Omental fat pad (tissue), 4 donors: Measurements from ENCODE around the gene CCDC34. TPM values are rescaled to one million over a fixed set of nuclear protein-coding genes. Genes with fewer than 3 reads are reported as not detected.
A peak's percentile ranks its signal among the peaks of the same experiment; 100 is the strongest.

Experiments used
- ATAC-seq: fragments of 150-250 bp; one replicate; pipeline ENCODE4 v1.9.1; 2016; ENCODE audit warnings: mild to moderate bottlenecking, moderate library complexity; ENCODE audit not compliant: low FRiP score
- DNase-seq: peaks from one replicate; pipeline ENCODE4 v3.0.0-alpha.2; 2019; ENCODE audit warnings: low spot score
- total RNA-seq, 4 donors: library from RNA; depleted of rRNA; stranded (reverse); fragments of >200 nt; gene quantifications; one replicate each; pipeline ENCODE4 v1.1.0, GENCODE V29; 2016
- TF ChIP-seq, protein P1 (sequence below), 3 donors: fragments of 450-650 bp; IDR thresholded peaks; one replicate each; pipeline ENCODE4 v1.5.1; 2016 to 2017; ENCODE audit warnings: antibody characterized with exemption in 3 of 3, mild to moderate bottlenecking in 3 of 3, moderate library complexity in 2 of 3

The CCDC34 gene
- total RNA-seq, 4 donors from 2014 or later = 2.0 to 3.1 (median 2.4) TPM

DNA sequence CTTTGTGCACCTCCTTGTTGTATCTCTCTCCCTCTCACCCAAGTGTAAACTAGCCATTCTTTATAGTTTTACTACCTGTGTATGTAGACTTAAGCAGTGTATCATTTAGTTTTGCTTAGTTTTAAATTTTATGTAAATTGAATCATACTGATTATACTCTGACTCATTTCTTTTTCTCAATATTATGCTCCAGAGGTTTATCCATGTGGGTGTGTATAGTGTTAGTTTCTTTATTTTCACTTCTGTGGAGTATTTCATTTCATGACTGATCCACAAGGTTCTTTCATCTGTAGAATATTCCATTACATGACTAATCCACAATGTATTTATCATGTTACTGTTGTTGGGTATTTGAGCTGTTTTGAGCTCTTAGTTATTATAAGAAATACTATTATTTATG, 62.0 kb downstream of the CCDC34 start:
- ATAC-seq (no peak), DNase-seq (no peak)
- TF ChIP-seq, protein P1, sequence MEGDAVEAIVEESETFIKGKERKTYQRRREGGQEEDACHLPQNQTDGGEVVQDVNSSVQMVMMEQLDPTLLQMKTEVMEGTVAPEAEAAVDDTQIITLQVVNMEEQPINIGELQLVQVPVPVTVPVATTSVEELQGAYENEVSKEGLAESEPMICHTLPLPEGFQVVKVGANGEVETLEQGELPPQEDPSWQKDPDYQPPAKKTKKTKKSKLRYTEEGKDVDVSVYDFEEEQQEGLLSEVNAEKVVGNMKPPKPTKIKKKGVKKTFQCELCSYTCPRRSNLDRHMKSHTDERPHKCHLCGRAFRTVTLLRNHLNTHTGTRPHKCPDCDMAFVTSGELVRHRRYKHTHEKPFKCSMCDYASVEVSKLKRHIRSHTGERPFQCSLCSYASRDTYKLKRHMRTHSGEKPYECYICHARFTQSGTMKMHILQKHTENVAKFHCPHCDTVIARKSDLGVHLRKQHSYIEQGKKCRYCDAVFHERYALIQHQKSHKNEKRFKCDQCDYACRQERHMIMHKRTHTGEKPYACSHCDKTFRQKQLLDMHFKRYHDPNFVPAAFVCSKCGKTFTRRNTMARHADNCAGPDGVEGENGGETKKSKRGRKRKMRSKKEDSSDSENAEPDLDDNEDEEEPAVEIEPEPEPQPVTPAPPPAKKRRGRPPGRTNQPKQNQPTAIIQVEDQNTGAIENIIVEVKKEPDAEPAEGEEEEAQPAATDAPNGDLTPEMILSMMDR (IDR thresholded peaks at IDR 0.05) = no peak

DNA sequence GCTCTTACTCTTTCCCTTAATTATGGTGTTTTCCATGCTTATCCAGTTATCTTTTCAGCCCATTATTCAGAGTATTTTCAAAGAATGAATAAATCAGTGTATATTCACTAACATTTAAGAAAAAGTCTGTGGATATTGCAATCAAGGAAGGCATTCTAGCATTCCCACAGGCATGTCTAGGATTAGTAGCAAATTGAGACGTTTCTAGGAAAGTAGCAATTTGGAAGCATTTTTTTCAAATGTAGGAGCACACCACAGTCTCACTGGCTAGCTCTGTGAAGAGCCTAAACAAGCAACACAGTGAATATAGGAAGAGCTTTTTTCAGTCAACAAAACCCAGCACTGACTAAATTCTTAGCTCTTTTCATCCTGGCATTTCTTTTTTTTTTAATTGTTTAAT, 65.4 kb downstream of the CCDC34 start:
- no peak for ATAC-seq
- TF ChIP-seq, protein P1 (IDR thresholded peaks at IDR 0.05) = no peak

DNA sequence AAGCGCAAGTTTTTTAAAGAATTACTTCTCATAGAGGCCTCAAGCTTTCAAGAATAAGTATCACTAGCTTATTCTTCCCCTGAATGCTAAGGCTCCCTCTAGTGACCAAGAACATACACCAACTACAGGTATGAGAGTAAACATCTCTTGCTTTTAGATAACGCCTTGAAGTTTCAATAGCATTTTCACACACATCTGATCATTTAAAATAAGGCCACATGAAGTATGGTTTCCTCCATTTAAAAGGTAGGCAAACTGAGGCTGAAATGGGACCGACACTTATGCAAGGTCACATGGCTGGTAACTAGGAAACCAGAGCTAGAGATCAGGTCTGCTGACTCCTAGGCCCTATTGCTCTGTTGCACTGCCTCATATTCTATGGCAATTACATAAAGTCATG, 66.5 kb downstream of the CCDC34 start:
- DNase-seq (no peak), ATAC-seq (peak; percentile 68)
- TF ChIP-seq, protein P1 (IDR thresholded peaks at IDR 0.05) = no peak

More for the DNA sequence above, 65.4 kb downstream of the CCDC34 start:
- no peak for DNase-seq

DNA sequence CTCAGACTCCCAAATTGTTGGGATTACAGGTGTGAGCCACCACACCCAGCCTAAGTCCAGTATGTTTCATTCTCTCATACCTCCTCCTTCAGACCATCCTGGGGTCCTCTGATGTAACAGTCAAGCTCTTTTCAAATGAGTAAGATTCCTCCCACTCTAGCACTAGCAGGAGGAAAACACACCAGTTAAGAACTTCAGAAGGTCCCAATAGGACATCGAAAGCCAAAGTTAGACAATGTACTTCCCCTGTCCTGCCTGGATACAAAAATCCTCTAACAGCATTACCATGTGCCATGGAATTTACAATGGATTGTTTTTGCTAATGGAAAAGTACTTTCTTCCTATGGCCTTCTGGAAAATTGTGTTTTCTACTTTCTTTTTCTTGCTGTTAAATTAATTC, 67.1 kb downstream of the CCDC34 start:
- TF ChIP-seq, protein P1 (IDR thresholded peaks at IDR 0.05) = no peak
- no peak for DNase-seq

DNA sequence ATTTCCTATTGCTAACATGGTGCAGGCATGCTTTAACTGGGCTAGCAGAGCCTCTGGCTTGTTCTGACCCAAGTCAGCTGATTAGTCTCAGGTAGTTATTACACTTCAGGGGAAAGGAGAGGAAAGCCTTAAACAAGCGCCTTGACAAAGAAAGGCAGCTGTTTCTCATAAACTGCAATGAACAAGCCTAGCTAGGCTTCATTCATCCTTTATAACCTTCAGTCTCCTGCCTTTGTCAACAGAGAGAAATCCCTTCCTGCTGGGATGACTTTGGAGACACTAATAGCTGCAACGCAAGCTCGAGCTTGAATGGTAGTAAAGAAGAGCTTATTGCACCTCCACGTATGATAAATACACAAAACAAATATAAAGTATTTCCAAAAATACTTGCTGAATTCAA, 68.4 kb downstream of the CCDC34 start:
- TF ChIP-seq, protein P1 (IDR thresholded peaks at IDR 0.05) = no peak
- ATAC-seq = no peak

More for the DNA sequence above, 67.1 kb downstream of the CCDC34 start:
- ATAC-seq = no peak

DNA sequence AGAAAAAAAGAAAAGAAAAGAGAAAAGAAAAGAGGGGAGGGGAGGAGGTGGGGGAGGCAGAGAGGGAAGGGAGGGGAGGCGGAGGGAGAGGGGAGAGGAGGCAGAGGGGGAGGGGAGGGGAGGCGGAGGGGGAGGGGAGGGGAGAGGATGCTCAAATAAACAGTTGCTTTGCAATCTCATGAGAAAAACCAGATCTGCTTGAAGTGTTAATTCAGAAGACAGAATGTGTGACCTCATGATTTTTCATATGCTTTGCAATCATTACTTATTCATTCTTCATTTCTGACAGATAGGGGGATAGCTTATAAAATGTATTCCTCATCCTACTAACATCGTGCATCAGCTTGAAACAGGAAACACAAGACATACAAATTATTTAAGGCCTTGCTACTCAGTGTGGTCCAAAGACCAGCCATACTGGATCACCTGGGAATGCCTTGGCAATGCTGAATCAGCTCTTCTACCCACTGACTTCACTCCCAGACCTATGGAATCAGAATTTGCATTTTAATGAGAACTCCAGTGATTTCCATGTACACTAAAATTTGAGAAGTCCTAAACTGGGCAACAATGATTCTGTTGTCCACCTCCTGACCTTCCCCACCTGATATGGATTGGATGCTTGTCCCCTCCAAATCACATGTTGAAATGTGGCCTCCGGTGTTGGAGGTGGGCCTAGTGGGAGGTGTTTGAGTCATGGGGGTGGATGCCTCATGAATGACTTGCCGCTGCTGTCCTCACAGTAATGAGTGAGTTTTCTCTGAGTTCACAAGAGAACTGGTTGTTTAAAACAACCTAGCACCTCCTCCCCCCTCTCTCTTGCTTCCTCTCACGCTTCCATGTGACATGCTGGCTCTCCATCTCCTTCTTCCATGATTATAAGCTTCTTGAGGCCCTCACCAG, 69.2 kb downstream of the CCDC34 start:
- DNase-seq = no peak
- ATAC-seq = no peak
- TF ChIP-seq, protein P1 (IDR thresholded peaks at IDR 0.05) = no peak

More for the DNA sequence above, 68.4 kb downstream of the CCDC34 start:
- DNase-seq = no peak

DNA sequence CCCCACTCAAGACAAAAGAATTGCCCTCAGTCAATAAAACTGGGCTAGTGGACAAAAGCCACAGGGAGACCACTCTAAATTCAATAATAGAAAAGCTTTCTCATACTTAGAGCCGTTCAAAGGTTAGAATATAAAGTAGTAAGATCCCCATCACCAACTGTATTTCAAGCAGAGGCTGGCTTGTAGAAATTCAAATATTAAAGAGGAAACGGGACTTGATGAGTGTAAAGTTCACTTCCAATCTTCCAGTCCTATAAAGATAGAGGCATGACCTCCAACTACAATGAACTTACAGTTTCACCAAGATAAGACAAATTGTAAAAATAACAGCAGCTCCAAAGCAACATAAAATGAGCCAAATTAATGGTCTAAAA, 70.4 kb downstream of the CCDC34 start:
- no peak for DNase-seq
- TF ChIP-seq, protein P1 (IDR thresholded peaks at IDR 0.05) = no peak
- no peak for ATAC-seq
